NCI-H748 (cell line): Measurements from ENCODE around the gene SGCG.
A peak's percentile ranks its signal among the peaks of the same experiment; 100 is the strongest.
"Not testable (repeated sequence)": the region's sequence is repeated elsewhere in the genome, so short reads cannot be mapped to it uniquely, and the experiment has no call there.

Source experiments
- DNase-seq: peaks from one replicate; lab custom pipeline; 2025; ENCODE audit not compliant: unreplicated experiment; lab: John Stamatoyannopoulos, UW

The SGCG gene

GRCh38 chr13:23205807-23206206 is 25.0 kb downstream of the SGCG start:
- DNase-seq: no peak

GRCh38 chr13:23212671-23213070 is 31.9 kb downstream of the SGCG start:
- DNase-seq: no peak

- DNase-seq: no peak
Measured at GRCh38 chr13:23231241-23231640, 50.5 kb downstream of the SGCG start.

- no peak for DNase-seq
Measured at GRCh38 chr13:23235994-23236393, 55.2 kb downstream of the SGCG start.

- peak; percentile 44 for DNase-seq
Measured at GRCh38 chr13:23243066-23243465, 62.3 kb downstream of the SGCG start.

GRCh38 chr13:23248410-23248809 is 67.6 kb downstream of the SGCG start:
- DNase-seq: not testable (repeated sequence)

GRCh38 chr13:23254506-23254905 is 73.7 kb downstream of the SGCG start:
- DNase-seq: no peak

GRCh38 chr13:23267571-23267970 is 86.8 kb downstream of the SGCG start:
- no peak for DNase-seq

GRCh38 chr13:23268441-23268840 is 87.7 kb downstream of the SGCG start:
- DNase-seq: no peak

GRCh38 chr13:23271331-23271730 is 90.6 kb downstream of the SGCG start:
- no peak for DNase-seq

GRCh38 chr13:23273498-23273897 is 92.7 kb downstream of the SGCG start:
- no peak for DNase-seq

- DNase-seq: no peak
Measured at GRCh38 chr13:23279321-23279720, 98.5 kb downstream of the SGCG start.

- no peak for DNase-seq
Measured at GRCh38 chr13:23288564-23288963, 107.8 kb downstream of the SGCG start.

- DNase-seq: no peak
Measured at GRCh38 chr13:23288995-23289394, 108.2 kb downstream of the SGCG start.

- peak; percentile 62 for DNase-seq
Measured at GRCh38 chr13:23289917-23290357, 109.2 kb downstream of the SGCG start.

- DNase-seq: no peak
Measured at GRCh38 chr13:23292586-23292985, 111.8 kb downstream of the SGCG start.

- DNase-seq: not testable (repeated sequence)
Measured at GRCh38 chr13:23314837-23315236, 134.1 kb downstream of the SGCG start.

GRCh38 chr13:23319883-23320224 is 139.1 kb downstream of the SGCG start:
- no peak for DNase-seq

- no peak for DNase-seq
Measured at GRCh38 chr13:23320926-23321534, 140.3 kb downstream of the SGCG start.

GRCh38 chr13:23321535-23322241 is 140.9 kb downstream of the SGCG start:
- DNase-seq: no peak

- no peak for DNase-seq
Measured at GRCh38 chr13:23322353-23323336, 141.9 kb downstream of the SGCG start.
